Measurements from ENCODE around the gene GSTA2.
"Not testable (repeated sequence)": the region's sequence is repeated elsewhere in the genome, so short reads cannot be mapped to it uniquely, and the experiment has no call there.

Gene GSTA2

DNA sequence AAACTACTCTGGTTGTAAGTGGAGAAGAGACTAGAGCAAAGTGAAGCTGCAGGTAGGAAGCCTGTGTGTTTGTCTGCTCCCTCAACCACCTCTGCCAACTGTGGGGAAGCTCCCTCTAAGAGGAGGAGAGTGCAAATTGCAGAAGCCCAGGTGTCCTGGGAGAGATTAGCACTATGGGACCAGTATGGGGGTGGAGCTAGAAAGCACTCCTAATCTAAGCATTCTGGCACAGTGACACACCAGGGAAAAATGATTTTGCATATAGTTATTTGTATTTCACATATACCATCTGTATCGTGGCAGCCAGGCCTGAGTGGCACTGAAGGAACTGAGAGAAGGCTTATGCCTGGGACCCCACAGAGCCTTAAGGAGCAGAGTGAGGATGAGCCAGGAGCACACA, 27.6 kb upstream of the GSTA2 start:
- TF ChIP-seq ZNF768 (tag by site-specific recombination; IDR thresholded peaks at IDR 0.05): no peak
- TF ChIP-seq ZBTB21 (tag by site-specific recombination; IDR thresholded peaks at IDR 0.05): no peak
- no peak for TF ChIP-seq ZNF23 (tag by site-specific recombination; IDR thresholded peaks at IDR 0.05; ENCODE audit: borderline replicate concordance)
- TF ChIP-seq, protein P1, sequence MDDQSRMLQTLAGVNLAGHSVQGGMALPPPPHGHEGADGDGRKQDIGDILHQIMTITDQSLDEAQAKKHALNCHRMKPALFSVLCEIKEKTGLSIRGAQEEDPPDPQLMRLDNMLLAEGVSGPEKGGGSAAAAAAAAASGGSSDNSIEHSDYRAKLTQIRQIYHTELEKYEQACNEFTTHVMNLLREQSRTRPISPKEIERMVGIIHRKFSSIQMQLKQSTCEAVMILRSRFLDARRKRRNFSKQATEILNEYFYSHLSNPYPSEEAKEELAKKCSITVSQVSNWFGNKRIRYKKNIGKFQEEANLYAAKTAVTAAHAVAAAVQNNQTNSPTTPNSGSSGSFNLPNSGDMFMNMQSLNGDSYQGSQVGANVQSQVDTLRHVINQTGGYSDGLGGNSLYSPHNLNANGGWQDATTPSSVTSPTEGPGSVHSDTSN (CRISPR knock-in tag; IDR thresholded peaks at IDR 0.05): no peak
- TF ChIP-seq, protein P2, sequence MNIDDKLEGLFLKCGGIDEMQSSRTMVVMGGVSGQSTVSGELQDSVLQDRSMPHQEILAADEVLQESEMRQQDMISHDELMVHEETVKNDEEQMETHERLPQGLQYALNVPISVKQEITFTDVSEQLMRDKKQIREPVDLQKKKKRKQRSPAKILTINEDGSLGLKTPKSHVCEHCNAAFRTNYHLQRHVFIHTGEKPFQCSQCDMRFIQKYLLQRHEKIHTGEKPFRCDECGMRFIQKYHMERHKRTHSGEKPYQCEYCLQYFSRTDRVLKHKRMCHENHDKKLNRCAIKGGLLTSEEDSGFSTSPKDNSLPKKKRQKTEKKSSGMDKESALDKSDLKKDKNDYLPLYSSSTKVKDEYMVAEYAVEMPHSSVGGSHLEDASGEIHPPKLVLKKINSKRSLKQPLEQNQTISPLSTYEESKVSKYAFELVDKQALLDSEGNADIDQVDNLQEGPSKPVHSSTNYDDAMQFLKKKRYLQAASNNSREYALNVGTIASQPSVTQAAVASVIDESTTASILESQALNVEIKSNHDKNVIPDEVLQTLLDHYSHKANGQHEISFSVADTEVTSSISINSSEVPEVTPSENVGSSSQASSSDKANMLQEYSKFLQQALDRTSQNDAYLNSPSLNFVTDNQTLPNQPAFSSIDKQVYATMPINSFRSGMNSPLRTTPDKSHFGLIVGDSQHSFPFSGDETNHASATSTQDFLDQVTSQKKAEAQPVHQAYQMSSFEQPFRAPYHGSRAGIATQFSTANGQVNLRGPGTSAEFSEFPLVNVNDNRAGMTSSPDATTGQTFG (tag by site-specific recombination; IDR thresholded peaks at IDR 0.05; ENCODE audit: borderline replicate concordance): no peak
- no peak for TF ChIP-seq ZNF560 (tag by site-specific recombination; IDR thresholded peaks at IDR 0.05; ENCODE audit: borderline replicate concordance)
- TF ChIP-seq ZNF266 (tag by site-specific recombination; IDR thresholded peaks at IDR 0.05; ENCODE audit: low read depth): no peak
- TF ChIP-seq ZNF416 (tag by site-specific recombination; IDR thresholded peaks at IDR 0.05): no peak
- TF ChIP-seq, protein P3, sequence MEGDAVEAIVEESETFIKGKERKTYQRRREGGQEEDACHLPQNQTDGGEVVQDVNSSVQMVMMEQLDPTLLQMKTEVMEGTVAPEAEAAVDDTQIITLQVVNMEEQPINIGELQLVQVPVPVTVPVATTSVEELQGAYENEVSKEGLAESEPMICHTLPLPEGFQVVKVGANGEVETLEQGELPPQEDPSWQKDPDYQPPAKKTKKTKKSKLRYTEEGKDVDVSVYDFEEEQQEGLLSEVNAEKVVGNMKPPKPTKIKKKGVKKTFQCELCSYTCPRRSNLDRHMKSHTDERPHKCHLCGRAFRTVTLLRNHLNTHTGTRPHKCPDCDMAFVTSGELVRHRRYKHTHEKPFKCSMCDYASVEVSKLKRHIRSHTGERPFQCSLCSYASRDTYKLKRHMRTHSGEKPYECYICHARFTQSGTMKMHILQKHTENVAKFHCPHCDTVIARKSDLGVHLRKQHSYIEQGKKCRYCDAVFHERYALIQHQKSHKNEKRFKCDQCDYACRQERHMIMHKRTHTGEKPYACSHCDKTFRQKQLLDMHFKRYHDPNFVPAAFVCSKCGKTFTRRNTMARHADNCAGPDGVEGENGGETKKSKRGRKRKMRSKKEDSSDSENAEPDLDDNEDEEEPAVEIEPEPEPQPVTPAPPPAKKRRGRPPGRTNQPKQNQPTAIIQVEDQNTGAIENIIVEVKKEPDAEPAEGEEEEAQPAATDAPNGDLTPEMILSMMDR (tag by site-specific recombination; IDR thresholded peaks at IDR 0.05): no peak
- TF ChIP-seq ZSCAN23 (tag by site-specific recombination; IDR thresholded peaks at IDR 0.05): no peak
- TF ChIP-seq, protein P4, sequence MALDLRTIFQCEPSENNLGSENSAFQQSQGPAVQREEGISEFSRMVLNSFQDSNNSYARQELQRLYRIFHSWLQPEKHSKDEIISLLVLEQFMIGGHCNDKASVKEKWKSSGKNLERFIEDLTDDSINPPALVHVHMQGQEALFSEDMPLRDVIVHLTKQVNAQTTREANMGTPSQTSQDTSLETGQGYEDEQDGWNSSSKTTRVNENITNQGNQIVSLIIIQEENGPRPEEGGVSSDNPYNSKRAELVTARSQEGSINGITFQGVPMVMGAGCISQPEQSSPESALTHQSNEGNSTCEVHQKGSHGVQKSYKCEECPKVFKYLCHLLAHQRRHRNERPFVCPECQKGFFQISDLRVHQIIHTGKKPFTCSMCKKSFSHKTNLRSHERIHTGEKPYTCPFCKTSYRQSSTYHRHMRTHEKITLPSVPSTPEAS (tag by site-specific recombination; IDR thresholded peaks at IDR 0.05): no peak
- TF ChIP-seq, protein P5, sequence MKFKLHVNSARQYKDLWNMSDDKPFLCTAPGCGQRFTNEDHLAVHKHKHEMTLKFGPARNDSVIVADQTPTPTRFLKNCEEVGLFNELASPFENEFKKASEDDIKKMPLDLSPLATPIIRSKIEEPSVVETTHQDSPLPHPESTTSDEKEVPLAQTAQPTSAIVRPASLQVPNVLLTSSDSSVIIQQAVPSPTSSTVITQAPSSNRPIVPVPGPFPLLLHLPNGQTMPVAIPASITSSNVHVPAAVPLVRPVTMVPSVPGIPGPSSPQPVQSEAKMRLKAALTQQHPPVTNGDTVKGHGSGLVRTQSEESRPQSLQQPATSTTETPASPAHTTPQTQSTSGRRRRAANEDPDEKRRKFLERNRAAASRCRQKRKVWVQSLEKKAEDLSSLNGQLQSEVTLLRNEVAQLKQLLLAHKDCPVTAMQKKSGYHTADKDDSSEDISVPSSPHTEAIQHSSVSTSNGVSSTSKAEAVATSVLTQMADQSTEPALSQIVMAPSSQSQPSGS (tag by site-specific recombination; IDR thresholded peaks at IDR 0.05; ENCODE audit: low read depth): no peak
- TF ChIP-seq, protein P6, sequence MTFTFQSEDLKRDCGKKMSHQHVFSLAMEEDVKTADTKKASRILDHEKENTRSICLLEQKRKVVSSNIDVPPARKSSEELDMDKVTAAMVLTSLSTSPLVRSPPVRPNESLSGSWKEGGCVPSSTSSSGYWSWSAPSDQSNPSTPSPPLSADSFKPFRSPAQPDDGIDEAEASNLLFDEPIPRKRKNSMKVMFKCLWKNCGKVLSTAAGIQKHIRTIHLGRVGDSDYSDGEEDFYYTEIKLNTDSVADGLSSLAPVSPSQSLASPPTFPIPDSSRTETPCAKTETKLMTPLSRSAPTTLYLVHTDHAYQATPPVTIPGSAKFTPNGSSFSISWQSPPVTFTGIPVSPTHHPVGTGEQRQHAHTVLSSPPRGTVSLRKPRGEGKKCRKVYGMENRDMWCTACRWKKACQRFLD (tag by site-specific recombination; IDR thresholded peaks at IDR 0.05): no peak
- no peak for TF ChIP-seq ZNF473 (tag by site-specific recombination; IDR thresholded peaks at IDR 0.05)
- Histone ChIP-seq H3K4me1 (ENCODE audit: control insufficient read depth, insufficient read depth, low read length) (no peaks in the 10 kb centered on the region), H3K9me3 (ENCODE audit: control insufficient read depth, insufficient read depth, low read depth, low read length) (no peaks in the 10 kb centered on the region), H3K36me3 (ENCODE audit: control insufficient read depth in 2 of 2, insufficient read depth in 1 of 2, low read length in 2 of 2) (no peaks in the 10 kb centered on the region), H3K4me3 (ENCODE audit: low read depth, low read length) (no peak overlapping the region), H3K27ac (ENCODE audit: extremely low read depth, low read depth, low read length) (no peak overlapping the region)
- CTCF ChIA-PET: no interaction called here
- POLR2A ChIA-PET: no interaction called here

DNA sequence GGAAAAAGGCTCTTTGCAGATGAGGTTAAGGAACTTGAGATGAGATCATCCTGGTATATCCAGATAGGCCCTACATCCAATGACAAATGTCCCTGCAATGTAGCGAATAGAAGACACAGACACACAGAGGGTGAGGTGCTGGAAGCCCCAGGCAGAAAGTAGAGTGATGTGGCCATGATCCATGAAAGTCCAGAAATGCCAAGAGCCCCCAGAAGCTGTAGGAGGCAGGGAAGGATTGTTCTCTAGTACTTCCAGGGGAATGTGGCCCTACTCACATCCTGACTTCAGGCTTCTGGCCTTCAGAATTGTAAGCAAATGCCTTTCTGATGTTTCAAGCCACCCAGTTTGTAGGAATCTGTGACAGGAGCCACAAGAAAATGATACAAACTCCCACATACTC, 26.4 kb upstream of the GSTA2 start:
- POLR2A ChIA-PET; H3K27ac ChIP-seq (ENCODE audit: extremely low read depth, low read depth, low read length); H3K4me3 ChIP-seq (ENCODE audit: low read depth, low read length); H3K9me3 ChIP-seq (ENCODE audit: control insufficient read depth, insufficient read depth, low read depth, low read length); H3K36me3 ChIP-seq (ENCODE audit: control insufficient read depth in 2 of 2, insufficient read depth in 1 of 2, low read length in 2 of 2); H3K4me1 ChIP-seq (ENCODE audit: control insufficient read depth, insufficient read depth, low read length): not testable (repeated sequence)
- CTCF ChIA-PET: interaction anchor here (0.6 to 1.0 kb wide), 5 partner anchors 21 to 823 kb away, joined by 3 to 4 read pairs (median 3); no protein-coding TSS in a partner anchor
